ENCODE data around the gene BMAL2. TPM values are rescaled to one million over a fixed set of nuclear protein-coding genes. Genes with fewer than 3 reads are reported as not detected.

The BMAL2 gene
- total RNA-seq, 1 donor, result 44.5 TPM

DNA sequence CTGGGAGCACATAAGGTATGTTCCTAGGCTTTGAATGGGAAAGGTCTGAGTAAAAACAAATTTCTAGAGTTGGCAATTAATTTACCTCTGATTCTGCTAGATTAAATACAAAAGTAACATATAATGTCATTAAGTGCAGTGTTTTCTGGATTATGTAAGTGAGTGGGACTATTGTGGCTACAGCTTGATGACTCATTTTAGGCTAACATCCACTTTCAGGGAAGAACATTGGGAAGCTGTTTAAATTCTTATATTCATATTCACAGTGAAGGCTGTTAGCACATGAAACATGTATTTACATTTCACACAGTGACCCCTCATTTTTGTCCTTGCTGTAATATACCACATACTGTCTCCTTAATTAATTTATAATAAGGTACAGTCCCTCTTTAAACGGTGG is 13.2 kb upstream of the BMAL2 start:
- TF ChIP-seq, protein P1, sequence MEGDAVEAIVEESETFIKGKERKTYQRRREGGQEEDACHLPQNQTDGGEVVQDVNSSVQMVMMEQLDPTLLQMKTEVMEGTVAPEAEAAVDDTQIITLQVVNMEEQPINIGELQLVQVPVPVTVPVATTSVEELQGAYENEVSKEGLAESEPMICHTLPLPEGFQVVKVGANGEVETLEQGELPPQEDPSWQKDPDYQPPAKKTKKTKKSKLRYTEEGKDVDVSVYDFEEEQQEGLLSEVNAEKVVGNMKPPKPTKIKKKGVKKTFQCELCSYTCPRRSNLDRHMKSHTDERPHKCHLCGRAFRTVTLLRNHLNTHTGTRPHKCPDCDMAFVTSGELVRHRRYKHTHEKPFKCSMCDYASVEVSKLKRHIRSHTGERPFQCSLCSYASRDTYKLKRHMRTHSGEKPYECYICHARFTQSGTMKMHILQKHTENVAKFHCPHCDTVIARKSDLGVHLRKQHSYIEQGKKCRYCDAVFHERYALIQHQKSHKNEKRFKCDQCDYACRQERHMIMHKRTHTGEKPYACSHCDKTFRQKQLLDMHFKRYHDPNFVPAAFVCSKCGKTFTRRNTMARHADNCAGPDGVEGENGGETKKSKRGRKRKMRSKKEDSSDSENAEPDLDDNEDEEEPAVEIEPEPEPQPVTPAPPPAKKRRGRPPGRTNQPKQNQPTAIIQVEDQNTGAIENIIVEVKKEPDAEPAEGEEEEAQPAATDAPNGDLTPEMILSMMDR (IDR thresholded peaks at IDR 0.05; ENCODE audit: insufficient read depth, low read length), result no peak
- DNase-seq (ENCODE audit: low read depth), result peak; percentile 70

DNA sequence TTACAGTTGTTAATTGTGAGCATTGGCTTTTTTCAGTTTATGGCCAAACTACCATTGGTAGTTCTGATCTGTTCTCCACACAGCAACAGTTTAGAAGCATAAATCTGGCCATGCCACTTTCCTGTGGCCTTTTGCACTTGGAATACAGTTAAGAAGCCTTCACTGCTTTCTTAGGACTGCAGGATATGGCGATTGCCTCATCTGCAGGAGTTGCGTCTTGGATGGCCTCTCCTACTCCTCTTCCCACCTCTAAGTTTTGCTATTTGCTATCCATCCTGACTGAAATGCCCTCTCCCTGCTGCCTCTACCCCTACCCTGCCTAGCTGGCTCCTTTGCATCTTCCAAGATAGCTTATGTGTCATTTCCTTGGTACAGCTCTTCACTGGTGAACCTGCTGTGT is 12.8 kb upstream of the BMAL2 start:
- H3K4me3 ChIP-seq (ENCODE audit: low read depth, low read length), result no peak overlapping the region
- no peak for DNase-seq (ENCODE audit: low read depth)
- TF ChIP-seq, protein P1 (IDR thresholded peaks at IDR 0.05; ENCODE audit: insufficient read depth, low read length), result no peak

More for the DNA sequence above, 13.2 kb upstream of the BMAL2 start:
- no peak overlapping the region for H3K4me3 ChIP-seq (ENCODE audit: low read depth, low read length)

DNA sequence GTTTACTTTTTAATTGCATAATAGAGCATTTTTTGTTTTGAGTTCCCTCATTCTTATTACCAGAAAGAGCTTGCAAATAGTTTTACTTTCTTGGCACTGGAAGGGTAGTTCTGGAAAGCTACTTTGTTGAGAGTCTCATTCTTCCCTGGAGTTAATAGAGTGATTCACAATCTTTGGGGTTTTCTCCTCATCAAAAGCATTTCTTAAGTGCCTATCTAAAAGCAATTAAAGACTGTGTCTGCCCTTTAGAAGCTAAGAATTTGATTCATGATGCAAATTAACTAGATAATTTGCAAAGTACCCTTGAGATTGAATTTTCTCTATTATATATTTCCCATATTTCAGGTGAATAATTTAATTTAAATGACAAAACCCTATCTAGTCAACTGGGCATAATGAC is 8.1 kb upstream of the BMAL2 start:
- H3K4me3 ChIP-seq (ENCODE audit: low read depth, low read length), result no peak overlapping the region
- TF ChIP-seq, protein P1 (IDR thresholded peaks at IDR 0.05; ENCODE audit: insufficient read depth, low read length), result no peak
- peak; percentile 45 for DNase-seq (ENCODE audit: low read depth)

DNA sequence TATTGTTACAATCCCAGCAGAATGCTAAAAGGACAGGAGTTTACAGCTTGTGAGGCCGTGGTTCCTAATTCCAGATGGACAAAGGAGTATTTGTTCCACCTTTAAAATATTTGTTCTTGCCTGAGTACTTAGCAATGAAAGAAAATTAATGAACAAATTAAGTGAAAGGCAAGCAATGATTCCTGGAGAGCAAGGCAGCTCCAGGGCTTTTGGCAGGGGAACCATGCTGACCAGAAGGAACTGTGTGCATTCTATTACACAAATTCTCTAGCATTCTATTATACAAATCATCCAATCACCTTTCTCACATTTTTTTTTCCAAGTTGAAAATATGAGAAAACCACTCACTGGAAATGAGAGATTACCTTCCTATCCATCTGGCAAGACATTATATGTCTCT is 1.8 kb upstream of the BMAL2 start:
- DNase-seq (ENCODE audit: low read depth), result peak; percentile 47
- H3K4me3 ChIP-seq (ENCODE audit: low read depth, low read length), result peak overlapping the region; percentile 49
- TF ChIP-seq, protein P1 (IDR thresholded peaks at IDR 0.05; ENCODE audit: insufficient read depth, low read length), result no peak

DNA sequence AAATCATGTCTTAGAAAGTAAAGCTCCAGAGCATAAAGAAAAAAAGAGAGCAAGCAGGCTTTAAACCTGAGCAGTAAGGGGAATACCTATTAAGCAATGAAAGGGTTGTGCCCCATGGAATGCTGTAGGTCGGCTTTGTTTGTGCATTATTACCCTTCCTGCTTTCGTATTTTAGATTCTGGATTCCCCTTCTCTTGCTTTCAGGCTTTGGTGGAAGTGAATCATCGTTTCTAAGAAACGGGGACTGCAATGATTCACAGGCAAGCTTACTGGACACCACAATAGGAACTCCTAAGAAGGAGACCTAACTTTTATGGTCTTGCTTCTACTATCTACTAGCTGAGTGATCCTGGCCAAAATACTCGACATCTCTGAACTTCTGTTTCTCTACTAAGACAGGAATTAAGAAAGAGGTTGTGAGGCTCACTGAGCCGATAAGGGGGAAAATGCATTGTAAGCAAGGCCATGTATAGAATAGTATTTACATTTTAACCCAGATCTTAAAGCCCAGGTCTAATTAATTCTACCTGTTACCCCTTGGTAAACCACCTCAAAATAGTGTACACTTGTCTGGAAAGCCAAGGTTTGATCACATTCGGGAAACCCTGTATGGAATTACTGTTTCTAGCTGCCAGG is 1.2 kb upstream of the BMAL2 start:
- DNase-seq (ENCODE audit: low read depth), result peak; percentile 92
- TF ChIP-seq, protein P1 (IDR thresholded peaks at IDR 0.05; ENCODE audit: insufficient read depth, low read length), result no peak
- peak overlapping the region; percentile 49 for H3K4me3 ChIP-seq (ENCODE audit: low read depth, low read length)

DNA sequence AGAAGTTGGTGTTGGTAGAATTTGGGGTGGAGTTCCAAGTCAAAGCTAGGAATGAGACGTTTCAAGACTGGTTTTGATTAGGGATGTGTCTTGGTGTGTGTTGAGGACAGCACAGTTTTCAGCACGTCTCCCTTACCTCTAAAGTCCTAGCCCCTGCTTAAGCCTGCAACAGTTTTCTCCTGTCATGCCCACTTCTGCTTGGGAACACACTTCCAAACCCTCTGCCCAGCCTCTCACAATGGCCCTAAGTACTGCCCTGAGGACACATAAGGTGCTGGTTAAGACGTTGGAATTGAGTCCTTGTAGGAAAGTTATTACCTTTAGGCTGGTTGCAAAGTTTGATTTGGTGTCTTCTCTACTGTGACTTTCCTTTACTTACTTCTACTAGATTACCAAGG is 710 bp upstream of the BMAL2 start:
- H3K4me3 ChIP-seq (ENCODE audit: low read depth, low read length), result peak overlapping the region; percentile 80
- TF ChIP-seq, protein P1 (IDR thresholded peaks at IDR 0.05; ENCODE audit: insufficient read depth, low read length), result no peak
- peak; percentile 25 for DNase-seq (ENCODE audit: low read depth)

DNA sequence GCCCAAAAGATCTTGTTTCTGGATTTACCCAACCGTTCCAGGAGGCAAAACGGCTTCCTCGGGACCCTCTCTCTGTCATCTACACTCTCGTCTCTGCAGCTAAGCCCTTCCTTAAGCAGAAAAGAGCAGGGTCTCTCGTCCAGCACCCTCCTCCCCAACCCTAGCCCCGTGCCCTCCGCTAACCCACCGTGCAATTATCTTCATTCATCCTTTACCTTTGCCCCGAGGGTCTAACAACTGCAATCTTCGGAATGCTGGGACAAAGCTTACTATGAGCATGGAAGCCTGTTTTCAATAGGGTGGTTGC is 276 bp upstream of the BMAL2 start:
- peak; percentile 5 for DNase-seq (ENCODE audit: low read depth)
- TF ChIP-seq, protein P1 (IDR thresholded peaks at IDR 0.05; ENCODE audit: insufficient read depth, low read length), result no peak
- H3K4me3 ChIP-seq (ENCODE audit: low read depth, low read length), result peak overlapping the region; percentile 80
